ENCODE results near the gene SFMBT2.

DNA sequence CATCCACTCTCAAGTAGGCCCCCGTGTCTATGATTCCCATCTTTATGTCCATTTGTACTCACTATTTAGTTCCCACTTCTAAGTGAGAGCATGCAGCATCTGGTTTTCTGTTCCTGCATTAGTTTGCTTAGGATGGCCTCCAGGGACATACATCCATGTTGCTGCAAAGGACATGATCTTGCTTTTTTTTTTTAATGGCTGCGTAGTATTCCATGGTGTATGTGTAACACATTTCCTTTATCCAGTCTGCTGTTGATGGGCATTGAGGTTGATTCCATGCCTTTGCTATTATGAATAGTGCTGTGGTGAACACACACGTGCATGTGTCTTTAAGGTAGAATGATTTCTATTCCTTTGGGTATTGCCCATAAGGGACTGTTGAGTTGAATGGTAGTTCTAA lies 67.8 kb downstream of the SFMBT2 start:
- TF ChIP-seq, protein P1, sequence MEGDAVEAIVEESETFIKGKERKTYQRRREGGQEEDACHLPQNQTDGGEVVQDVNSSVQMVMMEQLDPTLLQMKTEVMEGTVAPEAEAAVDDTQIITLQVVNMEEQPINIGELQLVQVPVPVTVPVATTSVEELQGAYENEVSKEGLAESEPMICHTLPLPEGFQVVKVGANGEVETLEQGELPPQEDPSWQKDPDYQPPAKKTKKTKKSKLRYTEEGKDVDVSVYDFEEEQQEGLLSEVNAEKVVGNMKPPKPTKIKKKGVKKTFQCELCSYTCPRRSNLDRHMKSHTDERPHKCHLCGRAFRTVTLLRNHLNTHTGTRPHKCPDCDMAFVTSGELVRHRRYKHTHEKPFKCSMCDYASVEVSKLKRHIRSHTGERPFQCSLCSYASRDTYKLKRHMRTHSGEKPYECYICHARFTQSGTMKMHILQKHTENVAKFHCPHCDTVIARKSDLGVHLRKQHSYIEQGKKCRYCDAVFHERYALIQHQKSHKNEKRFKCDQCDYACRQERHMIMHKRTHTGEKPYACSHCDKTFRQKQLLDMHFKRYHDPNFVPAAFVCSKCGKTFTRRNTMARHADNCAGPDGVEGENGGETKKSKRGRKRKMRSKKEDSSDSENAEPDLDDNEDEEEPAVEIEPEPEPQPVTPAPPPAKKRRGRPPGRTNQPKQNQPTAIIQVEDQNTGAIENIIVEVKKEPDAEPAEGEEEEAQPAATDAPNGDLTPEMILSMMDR (IDR thresholded peaks at IDR 0.05) = no peak
- no peak for TF ChIP-seq POLR2A (IDR thresholded peaks at IDR 0.05)

All from right lobe of liver (tissue), 4 donors.